Left lung (tissue), 10 donors: Measurements from ENCODE around the gene SEC61B. TPM values are rescaled to one million over a fixed set of nuclear protein-coding genes. Genes with fewer than 3 reads are reported as not detected.
"Not testable (repeated sequence)": the region's sequence is repeated elsewhere in the genome, so short reads cannot be mapped to it uniquely, and the experiment has no call there.

ENCODE experiments used
- ATAC-seq: fragments of 200-7000 bp; cut with Tn5 transposase; one replicate; pipeline ENCODE4 v1.9.1; 2020; ENCODE audit warnings: moderate library complexity
- DNase-seq, 4 donors: peaks; one replicate each; pipeline ENCODE4 v3.0.0-alpha.2; 2013 to 2020
- H3K27ac ChIP-seq, 2 donors: fragments of 200-600 bp; sonication (generic) in 1 of 2; one replicate each; pipeline versions ENCODE4 v1.5.0 to v1.8.0; 2020 to 2021
- H3K27me3 ChIP-seq, 2 donors: fragments of 200-600 bp; sonication (generic) in 1 of 2; one replicate each; pipeline versions ENCODE4 v1.5.0 to v1.8.0; 2020 to 2021
- H3K36me3 ChIP-seq, 2 donors: fragments of 200-600 bp; sonication (generic) in 1 of 2; one replicate each; pipeline versions ENCODE4 v1.5.0 to v1.8.0; 2020 to 2021
- H3K4me1 ChIP-seq, 2 donors: fragments of 200-600 bp; one replicate each; pipeline ENCODE4 v1.8.0; 2021
- H3K4me3 ChIP-seq, 2 donors: fragments of 200-600 bp; sonication (generic) in 1 of 2; one replicate each; pipeline versions ENCODE4 v1.5.0 to v1.8.0; 2020 to 2021; ENCODE audit warnings: mild to moderate bottlenecking in 1 of 2
- H3K9me3 ChIP-seq, 2 donors: fragments of 200-600 bp; sonication (generic) in 1 of 2; one replicate each; pipeline versions ENCODE4 v1.5.0 to v1.8.0; 2020 to 2021
- intact Hi-C, 2 donors: fragments of 100-400 bp; cut with DNase I; formaldehyde crosslinking; loops; one replicate each; pipeline versions ENCODE4 v1.11.2 to v1.14.2; 2022
- polyA plus RNA-seq, 6 donors: library from polyadenylated mRNA; unstranded; fragments of 120-200 nt; gene quantifications; one replicate each; pipeline ENCODE4 v1.2.1, GENCODE V29; 2013; ENCODE audit not compliant: insufficient read length in 6 of 6
- total RNA-seq, 2 donors: library from RNA; stranded (reverse); fragmentation: NEBNext Ultra II Directional; extraction: Animal tissue kit (Norgen Biotek cat#: 25700); gene quantifications; one replicate each; pipeline ENCODE4 v1.2.1, GENCODE V29; 2021
- TF ChIP-seq, protein P1 (sequence below), 2 donors: fragments of 200-600 bp; sonication (generic) in 1 of 2; IDR thresholded peaks; one replicate each; pipeline versions ENCODE4 v1.5.0 to v1.8.0; 2021; ENCODE audit warnings: antibody characterized with exemption in 2 of 2
- donor health status: DM: no; HTN: yes; CAD: no.
- donor health status: DM: no; HTN: no; CAD: no.

Gene SEC61B
- total and polyA plus RNA-seq, 8 donors, result 121 to 184 (median 139) TPM

DNA sequence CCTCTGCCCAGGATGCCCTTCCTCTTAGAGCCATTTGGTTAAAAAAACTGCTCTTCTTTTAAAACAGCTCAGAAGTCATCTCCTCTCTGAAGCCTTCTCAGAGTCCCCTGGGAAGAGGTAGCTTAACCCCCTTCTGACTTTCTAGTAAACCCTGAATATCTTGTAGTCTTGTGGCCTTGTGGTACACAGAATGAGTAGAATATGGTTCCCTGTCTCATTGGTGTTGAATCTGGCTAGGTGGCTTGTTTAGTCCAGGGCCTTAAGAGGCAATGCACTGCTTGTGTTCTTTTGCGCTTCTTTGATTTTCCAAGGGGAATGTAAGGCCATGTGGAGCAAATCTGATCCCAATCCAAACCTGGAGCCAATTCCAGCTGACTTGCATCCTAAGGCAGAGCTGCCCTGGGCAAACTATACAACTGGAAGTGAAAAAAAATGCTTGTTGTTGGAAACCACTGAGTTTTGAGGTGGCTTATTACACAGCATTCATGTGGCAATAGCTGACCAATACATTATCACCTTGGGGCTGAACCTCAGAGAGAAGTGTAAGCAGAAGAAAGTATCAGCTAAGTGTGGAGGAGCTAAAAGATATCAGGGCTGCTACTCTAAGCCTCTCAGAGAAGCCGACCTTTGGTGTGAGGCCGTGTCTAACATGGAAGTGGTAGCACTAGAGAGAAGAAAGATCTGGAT, 31.3 kb upstream of the SEC61B start:
- Histone ChIP-seq H3K27ac (no peak overlapping the region), H3K4me1 (no peaks in the 10 kb centered on the region), H3K4me3 (no peak overlapping the region), H3K27me3 (no peaks in the 10 kb centered on the region), H3K36me3 (no peaks in the 10 kb centered on the region), H3K9me3 (no peaks in the 10 kb centered on the region)
- ATAC-seq, result no peak
- DNase-seq, result no peak
- intact Hi-C loops, result no loop called here
- TF ChIP-seq, protein P1, sequence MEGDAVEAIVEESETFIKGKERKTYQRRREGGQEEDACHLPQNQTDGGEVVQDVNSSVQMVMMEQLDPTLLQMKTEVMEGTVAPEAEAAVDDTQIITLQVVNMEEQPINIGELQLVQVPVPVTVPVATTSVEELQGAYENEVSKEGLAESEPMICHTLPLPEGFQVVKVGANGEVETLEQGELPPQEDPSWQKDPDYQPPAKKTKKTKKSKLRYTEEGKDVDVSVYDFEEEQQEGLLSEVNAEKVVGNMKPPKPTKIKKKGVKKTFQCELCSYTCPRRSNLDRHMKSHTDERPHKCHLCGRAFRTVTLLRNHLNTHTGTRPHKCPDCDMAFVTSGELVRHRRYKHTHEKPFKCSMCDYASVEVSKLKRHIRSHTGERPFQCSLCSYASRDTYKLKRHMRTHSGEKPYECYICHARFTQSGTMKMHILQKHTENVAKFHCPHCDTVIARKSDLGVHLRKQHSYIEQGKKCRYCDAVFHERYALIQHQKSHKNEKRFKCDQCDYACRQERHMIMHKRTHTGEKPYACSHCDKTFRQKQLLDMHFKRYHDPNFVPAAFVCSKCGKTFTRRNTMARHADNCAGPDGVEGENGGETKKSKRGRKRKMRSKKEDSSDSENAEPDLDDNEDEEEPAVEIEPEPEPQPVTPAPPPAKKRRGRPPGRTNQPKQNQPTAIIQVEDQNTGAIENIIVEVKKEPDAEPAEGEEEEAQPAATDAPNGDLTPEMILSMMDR (IDR thresholded peaks at IDR 0.05), result no peak

DNA sequence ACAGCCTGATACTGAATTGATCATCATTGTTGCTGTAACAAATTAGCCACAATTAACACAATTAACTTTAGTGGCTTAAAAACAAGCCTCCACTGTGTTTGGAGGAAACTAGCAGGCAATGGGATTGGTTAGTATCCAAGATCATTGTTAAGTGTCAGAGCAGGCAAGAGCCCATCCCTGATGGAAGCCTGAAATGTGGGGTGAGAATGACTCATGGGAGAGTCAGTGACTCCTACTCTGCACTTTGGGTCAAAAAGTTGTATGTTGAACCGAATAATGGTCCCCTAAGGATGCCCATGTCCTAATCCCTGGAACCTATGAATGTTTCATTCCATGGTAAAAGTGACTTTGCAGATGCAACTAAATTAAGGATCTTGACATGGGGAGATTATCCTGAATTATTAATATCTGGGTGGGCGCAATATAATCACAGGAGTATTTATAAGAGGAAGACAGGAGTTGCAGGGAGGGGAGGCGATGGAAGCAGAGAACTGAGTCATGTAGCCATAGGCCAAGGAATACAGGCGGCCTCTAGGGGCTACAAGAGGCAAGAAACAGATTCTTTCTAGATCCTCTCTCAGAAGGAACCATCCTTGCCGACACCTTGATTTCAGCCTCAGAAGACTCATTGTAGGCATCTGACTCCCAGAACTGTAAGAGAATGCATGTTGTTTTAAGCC, 29.2 kb upstream of the SEC61B start:
- intact Hi-C loops, result no loop called here
- no peaks in the 10 kb centered on the region for H3K27me3 ChIP-seq
- H3K9me3 ChIP-seq, result no peaks in the 10 kb centered on the region
- DNase-seq (no peak), ATAC-seq (no peak)
- TF ChIP-seq, protein P1 (IDR thresholded peaks at IDR 0.05), result no peak
- H3K4me3 ChIP-seq, result no peak overlapping the region
- H3K27ac ChIP-seq, result no peak overlapping the region
- no peaks in the 10 kb centered on the region for H3K4me1 ChIP-seq
- H3K36me3 ChIP-seq, result no peaks in the 10 kb centered on the region

DNA sequence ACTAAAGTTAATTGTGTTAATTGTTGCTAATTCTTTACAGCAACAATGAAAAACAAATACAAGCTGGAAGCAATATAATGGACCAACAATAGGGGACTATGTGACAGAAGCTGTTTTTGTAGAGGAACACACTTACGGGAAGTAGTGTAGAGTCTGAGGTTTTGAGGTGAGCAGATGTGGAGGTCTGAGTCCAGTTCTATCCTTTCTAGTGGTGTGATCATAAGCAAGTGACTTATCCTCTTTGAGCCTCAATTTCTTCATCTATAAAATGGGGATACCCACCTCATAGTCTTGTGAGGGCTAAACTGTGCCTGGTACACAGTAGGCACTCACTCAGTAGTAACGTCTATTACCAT, 28.6 kb upstream of the SEC61B start:
- no peak for DNase-seq
- TF ChIP-seq, protein P1 (IDR thresholded peaks at IDR 0.05), result no peak
- no peaks in the 10 kb centered on the region for H3K27me3 ChIP-seq
- ATAC-seq, result no peak
- no peaks in the 10 kb centered on the region for H3K36me3 ChIP-seq
- H3K9me3 ChIP-seq, result no peaks in the 10 kb centered on the region
- intact Hi-C loops, result no loop called here
- no peaks in the 10 kb centered on the region for H3K4me1 ChIP-seq
- H3K4me3 ChIP-seq, result no peak overlapping the region
- H3K27ac ChIP-seq, result no peak overlapping the region

DNA sequence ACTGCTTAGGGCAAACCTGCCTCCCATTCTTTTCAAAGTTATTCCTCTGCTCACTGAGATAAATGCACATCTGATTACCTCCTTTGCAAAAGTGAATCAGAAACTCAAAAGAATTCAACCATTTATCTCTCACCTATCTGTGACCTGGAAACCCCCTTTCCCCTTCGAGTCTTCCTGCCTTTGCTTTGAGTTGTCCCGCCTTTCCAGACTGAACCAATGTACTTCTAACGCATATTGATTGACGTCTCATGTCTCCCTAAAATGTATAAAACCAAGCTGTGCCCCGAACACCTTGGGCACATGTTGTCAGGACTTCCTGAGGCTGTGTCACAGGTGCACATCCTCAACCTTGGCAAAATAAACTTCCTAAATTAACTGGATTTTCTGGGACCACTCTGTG, 25.6 kb upstream of the SEC61B start:
- ATAC-seq, H3K4me1 ChIP-seq, H3K27ac ChIP-seq, DNase-seq, H3K4me3 ChIP-seq, intact Hi-C loops, H3K27me3 ChIP-seq, H3K36me3 ChIP-seq, H3K9me3 ChIP-seq: not testable (repeated sequence)

DNA sequence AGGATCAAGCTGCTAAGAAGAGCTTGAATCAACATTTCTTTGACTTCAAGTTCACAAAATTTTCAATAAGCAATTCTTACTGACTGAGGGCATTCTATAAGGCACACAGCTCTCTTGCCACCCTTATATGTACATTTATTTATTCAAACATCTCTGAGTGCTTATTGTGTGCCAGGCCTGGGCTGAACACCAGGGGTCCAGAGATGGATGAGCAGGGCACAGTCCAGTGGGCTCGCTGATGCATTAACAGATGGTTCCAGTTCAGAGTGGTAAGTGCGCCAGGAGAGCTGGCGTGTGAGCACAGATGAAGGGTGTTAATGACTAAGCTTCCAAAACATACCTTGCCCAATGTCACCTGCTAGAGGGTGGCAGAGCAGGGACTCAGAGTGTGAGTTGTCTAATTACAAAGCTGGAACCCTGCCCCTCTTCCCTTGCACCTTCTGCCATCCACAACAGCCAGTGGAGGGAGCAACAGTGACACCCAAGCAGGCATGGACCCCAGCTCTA, 24.9 kb upstream of the SEC61B start:
- Histone ChIP-seq H3K9me3 (no peaks in the 10 kb centered on the region), H3K36me3 (no peaks in the 10 kb centered on the region), H3K27me3 (no peaks in the 10 kb centered on the region), H3K4me1 (no peaks in the 10 kb centered on the region), H3K4me3 (no peak overlapping the region), H3K27ac (no peak overlapping the region)
- DNase-seq, result no peak
- TF ChIP-seq, protein P1 (IDR thresholded peaks at IDR 0.05), result no peak
- intact Hi-C loops, result no loop called here
- ATAC-seq, result no peak
